DMS 273 (cell line): Measurements from ENCODE around the gene DCAF5.

ENCODE experiments used
- DNase-seq: peaks from one replicate; lab custom pipeline; 2025; ENCODE audit not compliant: unreplicated experiment; lab: John Stamatoyannopoulos, UW

DCAF5 gene

DNA sequence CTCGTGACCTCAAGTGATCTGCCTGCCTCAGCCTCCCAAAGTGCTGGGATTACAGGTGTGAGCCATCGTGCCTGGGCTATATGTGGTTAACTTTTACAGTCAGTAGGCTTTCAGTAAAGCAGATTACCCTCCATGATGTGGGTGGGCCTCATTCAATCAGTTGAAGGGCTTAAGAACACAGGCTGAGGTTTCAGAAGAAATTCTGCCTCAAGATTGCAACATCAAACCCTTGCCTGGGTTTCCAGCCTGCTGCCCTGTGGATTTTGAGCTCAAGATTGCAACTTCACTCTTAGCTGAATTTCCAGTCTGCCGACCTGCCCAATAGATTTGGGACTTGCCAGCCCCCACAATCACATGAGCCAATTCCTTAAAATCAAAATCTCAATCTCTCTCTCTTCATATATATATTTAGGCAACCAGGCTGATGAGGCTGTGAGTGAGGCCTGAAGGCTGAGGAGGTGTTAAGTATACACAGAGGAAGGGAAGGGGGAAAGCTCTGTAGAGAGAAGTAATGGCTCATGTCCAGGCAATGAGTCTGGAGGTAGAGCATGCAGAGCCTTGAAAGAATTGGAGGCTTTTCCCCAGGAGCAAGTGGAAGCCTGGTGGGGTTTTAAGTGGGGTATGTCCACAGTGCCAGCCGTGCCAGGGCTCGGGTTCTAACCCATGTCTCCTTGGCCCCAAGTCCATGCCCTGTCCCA is 140.5 kb downstream of the DCAF5 start:
- no peak for DNase-seq

DNA sequence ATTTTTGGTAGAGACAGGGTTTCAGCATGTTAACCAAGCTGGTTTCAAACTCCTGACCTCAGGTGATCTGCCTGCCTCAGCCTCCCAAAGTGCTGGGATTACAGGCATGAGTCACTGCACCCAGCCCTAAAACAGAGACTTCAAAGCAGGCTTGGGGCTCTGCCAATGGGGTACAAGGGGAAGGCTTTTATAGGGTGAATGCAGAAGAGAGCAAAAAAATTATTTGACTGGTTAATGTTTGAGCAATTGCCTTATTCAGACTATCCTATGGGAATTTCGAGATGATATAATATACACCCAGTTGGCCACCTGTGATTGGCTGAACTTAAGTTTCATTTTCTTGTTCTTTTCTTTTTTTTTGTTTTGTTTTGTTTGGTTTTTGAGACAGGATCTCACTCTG is 142.3 kb downstream of the DCAF5 start:
- no peak for DNase-seq

- DNase-seq = peak; percentile 54
Measured at GRCh38 chr14:69008421-69008884, 144.5 kb downstream of the DCAF5 start.

- DNase-seq = no peak
Measured at GRCh38 chr14:69006346-69006745, 146.6 kb downstream of the DCAF5 start.

GRCh38 chr14:69005432-69006148 is 147.3 kb downstream of the DCAF5 start:
- DNase-seq = peak; percentile 39

DNA sequence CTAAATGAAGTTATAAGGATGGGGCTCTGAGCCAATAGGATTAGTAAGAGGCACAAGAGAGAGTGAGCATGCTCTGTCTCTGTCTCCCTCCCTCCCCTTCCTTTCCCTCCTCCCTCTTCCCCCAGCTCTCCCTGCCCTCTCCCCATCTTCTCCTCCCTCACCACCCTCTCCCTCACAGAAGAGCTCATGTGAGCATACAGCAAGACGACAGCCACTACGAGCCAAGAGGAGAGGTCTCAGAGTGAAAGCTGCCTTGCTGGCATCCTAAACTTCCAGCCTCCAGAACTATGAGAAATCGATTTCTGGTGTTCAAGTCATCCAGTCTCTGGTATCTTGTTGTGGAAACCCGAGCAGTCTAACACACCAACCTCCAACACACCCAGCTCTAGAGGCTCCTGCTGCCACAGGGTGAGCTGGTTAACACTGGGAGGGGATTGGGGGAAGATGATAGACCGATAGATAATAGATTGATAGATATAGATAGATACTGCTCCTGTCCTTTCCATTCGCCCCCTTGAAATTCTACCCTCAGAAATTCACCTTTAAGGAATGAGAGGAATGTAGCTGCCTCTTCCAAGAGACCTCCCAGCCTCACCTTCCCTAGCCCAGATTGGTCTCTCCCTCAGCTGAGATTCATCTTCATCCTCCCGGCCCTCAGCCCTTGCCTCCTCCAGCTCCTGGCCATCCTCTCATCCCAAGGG is 148.0 kb downstream of the DCAF5 start:
- no peak for DNase-seq

GRCh38 chr14:69003626-69004025 is 149.3 kb downstream of the DCAF5 start:
- no peak for DNase-seq

DNA sequence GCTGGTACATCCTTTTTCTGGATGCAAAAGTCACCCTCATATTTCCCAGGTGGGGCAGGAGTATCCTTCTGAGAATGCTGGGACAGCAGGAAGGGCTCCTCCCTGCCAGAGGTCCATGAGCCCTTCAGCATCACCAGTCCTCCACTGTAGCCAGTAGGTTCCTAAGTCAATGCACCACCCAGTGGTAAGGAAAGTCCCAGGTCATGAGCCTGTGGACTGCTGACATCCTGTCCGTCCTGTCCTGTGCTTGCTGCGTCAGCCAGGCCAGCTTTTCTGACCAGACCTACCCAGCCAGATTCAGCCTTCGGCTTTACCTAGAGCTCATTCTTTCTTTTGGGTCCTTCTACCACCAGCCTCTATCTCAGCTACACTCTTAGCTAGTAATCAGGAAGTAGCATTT is 150.8 kb downstream of the DCAF5 start:
- DNase-seq = peak; percentile 14

DNA sequence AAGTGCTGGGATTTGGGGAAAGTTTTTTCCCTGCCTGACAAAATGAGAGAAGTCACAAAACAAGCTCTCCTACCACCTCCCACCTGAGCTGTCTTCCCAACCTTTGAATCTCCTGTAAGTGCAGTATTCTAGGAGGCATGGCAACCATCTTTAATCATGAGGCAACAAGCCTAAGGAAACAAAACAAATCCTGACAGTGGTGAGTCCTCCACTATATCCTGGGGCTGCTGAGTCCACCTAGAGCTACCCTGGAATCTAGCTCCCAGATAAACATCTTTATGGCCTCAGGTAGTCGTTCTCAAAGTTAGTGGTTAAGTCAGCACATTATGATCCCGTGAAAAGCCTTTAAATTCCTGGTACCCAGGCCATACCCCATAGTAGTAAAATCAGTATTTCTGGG is 151.5 kb downstream of the DCAF5 start:
- DNase-seq = no peak
